Measurements from ENCODE around the gene CCDC78. TPM values are rescaled to one million over a fixed set of nuclear protein-coding genes. Genes with fewer than 3 reads are reported as not detected.

The CCDC78 gene
- total RNA-seq, 1 donor from 2014 or later = 0.78 TPM

DNA sequence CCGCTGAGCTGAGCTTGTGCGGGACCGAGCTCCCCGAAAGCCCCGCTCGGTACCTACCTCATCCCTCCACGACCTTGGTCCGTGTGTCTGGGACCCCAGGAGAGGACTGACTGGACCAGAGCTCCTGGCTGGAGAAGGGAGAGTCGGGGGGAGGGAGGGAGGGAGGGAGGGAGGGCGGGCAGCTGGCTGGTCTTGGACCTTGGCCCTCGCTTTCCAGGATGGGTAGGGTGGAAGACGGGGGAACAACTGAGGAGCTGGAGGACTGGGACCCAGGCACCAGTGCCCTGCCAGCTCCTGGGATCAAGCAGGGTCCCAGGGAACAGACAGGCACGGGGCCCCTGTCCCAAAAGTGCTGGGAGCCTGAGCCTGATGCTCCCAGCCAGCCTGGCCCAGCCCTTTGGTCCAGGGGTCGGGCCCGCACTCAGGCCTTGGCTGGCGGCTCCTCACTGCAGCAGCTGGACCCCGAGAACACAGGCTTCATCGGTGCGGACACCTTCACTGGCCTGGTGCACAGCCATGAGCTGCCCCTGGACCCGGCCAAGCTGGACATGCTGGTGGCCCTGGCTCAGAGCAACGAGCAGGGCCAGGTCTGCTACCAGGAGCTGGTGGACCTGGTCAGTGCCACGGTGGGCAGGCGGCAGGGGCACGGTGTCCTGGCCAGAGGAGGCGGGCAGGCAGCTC, 50.2 kb downstream of the CCDC78 start:
- H3K27ac ChIP-seq = no peak overlapping the region
- TF ChIP-seq, protein P1, sequence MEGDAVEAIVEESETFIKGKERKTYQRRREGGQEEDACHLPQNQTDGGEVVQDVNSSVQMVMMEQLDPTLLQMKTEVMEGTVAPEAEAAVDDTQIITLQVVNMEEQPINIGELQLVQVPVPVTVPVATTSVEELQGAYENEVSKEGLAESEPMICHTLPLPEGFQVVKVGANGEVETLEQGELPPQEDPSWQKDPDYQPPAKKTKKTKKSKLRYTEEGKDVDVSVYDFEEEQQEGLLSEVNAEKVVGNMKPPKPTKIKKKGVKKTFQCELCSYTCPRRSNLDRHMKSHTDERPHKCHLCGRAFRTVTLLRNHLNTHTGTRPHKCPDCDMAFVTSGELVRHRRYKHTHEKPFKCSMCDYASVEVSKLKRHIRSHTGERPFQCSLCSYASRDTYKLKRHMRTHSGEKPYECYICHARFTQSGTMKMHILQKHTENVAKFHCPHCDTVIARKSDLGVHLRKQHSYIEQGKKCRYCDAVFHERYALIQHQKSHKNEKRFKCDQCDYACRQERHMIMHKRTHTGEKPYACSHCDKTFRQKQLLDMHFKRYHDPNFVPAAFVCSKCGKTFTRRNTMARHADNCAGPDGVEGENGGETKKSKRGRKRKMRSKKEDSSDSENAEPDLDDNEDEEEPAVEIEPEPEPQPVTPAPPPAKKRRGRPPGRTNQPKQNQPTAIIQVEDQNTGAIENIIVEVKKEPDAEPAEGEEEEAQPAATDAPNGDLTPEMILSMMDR (IDR thresholded peaks at IDR 0.05) = no peak
- H3K36me3 ChIP-seq = peaks cover 26% of the 10 kb centered on the region
- H3K9me3 ChIP-seq = no peaks in the 10 kb centered on the region
- intact Hi-C loops (cut with DNase I) = no loop called here
- H3K4me1 ChIP-seq = peaks cover 13% of the 10 kb centered on the region
- H3K27me3 ChIP-seq = no peaks in the 10 kb centered on the region
- H3K4me3 ChIP-seq = peak overlapping the region; percentile 28
- no peak for ATAC-seq
- no peak for DNase-seq

DNA sequence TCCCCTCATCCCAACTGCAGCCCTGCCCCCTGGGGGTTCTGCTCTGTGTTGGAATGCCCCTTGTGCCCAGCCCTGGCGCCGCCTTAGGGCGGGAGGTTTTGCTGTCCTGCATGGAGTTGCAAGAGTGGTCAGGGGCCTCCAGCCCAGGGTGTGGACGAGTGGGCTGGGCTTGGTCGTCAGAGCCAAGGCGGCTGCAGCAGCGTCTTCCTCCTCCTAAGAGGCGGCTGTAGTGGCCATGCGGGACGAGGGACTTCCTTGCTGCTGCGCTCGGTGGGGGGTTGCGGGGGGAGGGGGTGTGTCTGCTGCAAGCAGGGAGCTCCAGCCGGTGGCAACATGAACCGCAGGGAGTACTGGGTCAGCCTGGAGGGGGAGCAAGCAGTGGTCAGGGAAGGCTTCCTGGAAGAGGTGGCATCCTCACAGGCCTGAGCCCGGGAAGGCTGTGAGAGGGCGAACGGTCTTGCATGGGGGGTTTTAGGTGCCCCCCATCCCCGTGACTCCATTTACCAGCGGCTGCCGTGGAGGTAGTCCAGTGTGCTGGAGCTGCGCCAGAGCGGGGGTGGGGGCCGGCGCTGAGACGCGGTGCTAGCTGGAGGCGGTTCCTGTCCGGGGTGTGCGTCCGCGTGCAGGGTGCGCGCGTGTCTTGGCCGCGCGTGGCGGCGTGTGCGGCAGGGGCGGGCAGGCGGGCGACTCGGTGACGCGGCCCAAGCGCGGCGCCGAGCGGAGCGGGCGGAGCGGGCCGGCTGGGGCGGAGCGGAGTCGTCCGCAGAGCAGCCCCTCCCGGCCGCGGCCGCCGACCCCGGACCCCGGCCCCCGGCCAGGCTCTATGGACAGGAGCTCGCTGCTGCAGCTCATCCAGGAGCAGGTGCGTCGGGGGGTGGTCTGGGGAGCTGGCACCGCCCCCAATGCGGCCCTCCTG, 51.0 kb downstream of the CCDC78 start, which contains the start of gene RHBDL1:
TSS of gene RHBDL1 (plus strand) at position 704 of the 916 bp plus-strand sequence. CDS start at position 824, 120 bp downstream.
- H3K27ac ChIP-seq = no peak within 1 kb of the TSS
- peaks cover 34% of the 10 kb centered on the region for H3K36me3 ChIP-seq
- H3K27me3 ChIP-seq = no peaks in the 10 kb centered on the region
- TF ChIP-seq, protein P1 (IDR thresholded peaks at IDR 0.05) = no peak
- H3K4me1 ChIP-seq = peaks cover 10% of the 10 kb centered on the region
- intact Hi-C loops (cut with DNase I) = no loop called here
- H3K4me3 ChIP-seq = peak within 1 kb of the TSS; percentile 28
- no peaks in the 10 kb centered on the region for H3K9me3 ChIP-seq
- DNase-seq (no peak), ATAC-seq (no peak)

DNA sequence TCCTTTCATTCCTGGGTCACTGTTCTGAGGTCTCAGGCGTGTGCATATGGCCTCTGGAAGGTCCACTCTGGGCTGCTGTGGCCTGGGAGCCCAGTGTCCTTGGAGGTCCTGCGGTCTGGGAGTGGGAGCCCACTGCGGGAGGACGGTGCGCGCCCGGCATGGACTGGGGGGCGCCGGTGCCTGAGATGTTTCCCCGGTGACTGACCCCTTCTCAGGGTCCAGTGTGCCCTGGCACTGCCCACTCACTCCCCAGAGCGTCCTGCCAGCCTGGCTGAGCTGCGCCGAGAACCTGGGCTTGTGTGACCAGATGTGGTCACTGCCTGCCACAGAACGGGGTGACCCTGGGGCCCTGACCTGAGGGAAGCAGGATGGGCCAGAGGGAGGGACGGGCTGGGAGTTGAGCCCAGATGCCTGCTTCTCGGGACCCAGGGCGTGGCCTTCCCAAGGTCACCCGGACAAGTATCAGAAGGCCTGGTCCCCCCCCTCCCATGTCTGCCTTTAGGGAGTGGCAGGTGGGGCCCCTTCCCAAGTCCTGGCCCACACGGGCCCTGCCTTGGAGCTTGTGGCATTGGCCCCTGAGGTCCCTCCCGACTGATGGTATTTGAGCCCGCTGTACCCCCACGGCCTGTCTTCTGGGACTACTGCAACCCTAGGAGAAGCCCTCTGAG, 51.9 kb downstream of the CCDC78 start:
- H3K27ac ChIP-seq = no peak overlapping the region
- H3K27me3 ChIP-seq = no peaks in the 10 kb centered on the region
- H3K36me3 ChIP-seq = peaks cover 40% of the 10 kb centered on the region
- H3K9me3 ChIP-seq = no peaks in the 10 kb centered on the region
- no peak for ATAC-seq
- H3K4me1 ChIP-seq = peaks cover 10% of the 10 kb centered on the region
- TF ChIP-seq, protein P1 (IDR thresholded peaks at IDR 0.05) = no peak
- DNase-seq = no peak
- intact Hi-C loops (cut with DNase I) = no loop called here
- no peak overlapping the region for H3K4me3 ChIP-seq

DNA sequence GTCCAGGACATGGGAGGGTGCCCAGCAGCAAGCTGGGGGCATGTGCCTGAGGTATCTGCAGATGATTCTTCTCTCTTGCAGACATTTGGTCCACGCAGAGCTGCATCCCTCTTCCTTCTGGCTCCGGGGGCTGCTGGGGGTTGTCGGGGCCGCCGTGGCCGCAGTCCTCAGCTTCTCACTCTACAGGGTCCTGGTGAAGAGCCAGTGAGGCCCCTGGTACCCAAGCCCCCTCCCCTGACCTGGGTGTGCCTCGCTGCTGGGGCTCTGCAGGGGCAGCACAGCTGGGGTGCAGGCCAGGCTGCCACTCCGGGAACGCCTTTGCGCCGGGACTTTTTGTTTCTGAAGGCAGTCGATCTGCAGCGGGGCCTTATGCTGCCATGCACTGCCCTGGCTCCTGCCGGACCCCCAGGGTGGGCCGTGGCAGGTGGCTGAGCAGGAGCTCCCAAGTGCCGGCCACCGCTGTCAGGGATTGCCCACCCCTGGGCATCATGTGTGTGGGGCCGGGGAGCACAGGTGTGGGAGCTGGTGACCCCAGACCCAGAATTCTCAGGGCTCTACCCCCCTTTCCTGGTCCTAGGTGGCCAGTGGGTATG, 52.7 kb downstream of the CCDC78 start:
- intact Hi-C loops (cut with DNase I) = no loop called here
- H3K27ac ChIP-seq = no peak overlapping the region
- H3K9me3 ChIP-seq = no peaks in the 10 kb centered on the region
- DNase-seq = no peak
- no peak overlapping the region for H3K4me3 ChIP-seq
- H3K36me3 ChIP-seq = peaks cover 40% of the 10 kb centered on the region
- peaks cover 15% of the 10 kb centered on the region for H3K4me1 ChIP-seq
- TF ChIP-seq, protein P1 (IDR thresholded peaks at IDR 0.05) = no peak
- no peak for ATAC-seq
- H3K27me3 ChIP-seq = no peaks in the 10 kb centered on the region

DNA sequence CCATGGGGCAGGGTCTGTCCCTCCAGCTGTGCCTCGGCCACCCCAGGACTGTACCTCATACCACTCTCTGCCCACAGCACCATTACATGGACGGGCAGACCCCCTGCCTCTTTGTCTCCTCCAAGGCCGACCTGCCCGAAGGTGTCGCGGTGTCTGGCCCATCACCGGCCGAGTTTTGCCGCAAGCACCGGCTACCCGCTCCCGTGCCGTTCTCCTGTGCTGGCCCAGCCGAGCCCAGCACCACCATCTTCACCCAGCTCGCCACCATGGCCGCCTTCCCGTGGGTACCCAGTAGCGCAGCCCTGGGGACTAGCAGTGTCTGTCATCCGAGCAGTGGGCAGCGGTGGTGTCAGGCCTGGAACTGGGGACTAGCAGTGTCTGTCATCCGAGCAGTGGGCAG, 53.4 kb downstream of the CCDC78 start:
- ATAC-seq = no peak
- Histone ChIP-seq H3K27ac (no peak overlapping the region), H3K9me3 (no peaks in the 10 kb centered on the region), H3K27me3 (no peaks in the 10 kb centered on the region), H3K36me3 (peaks cover 40% of the 10 kb centered on the region), H3K4me1 (peaks cover 15% of the 10 kb centered on the region), H3K4me3 (no peak overlapping the region)
- no peak for DNase-seq
- intact Hi-C loops (cut with DNase I) = no loop called here
- TF ChIP-seq, protein P1 (IDR thresholded peaks at IDR 0.05) = no peak

Measured in upper lobe of right lung (tissue), 1 donor.